CD4-positive, alpha-beta T cell (primary cell): ENCODE data around the gene BCAR3. TPM values are rescaled to one million over a fixed set of nuclear protein-coding genes. Genes with fewer than 3 reads are reported as not detected.

ENCODE experiments used
- ATAC-seq: fragments of 200-7000 bp; cut with Tn5 transposase; one replicate; pipeline ENCODE4 v1.10.0; 2022; ENCODE audit warnings: mild to moderate bottlenecking; ENCODE audit not compliant: poor library complexity
- CTCF ChIA-PET: fragments of 350-600 bp; sonication (Branson Sonifier 250); formaldehyde crosslinking; loops from one replicate; lab custom pipeline; 2021; ENCODE audit warnings: antibody characterized with exemption, inconsistent platforms; lab: Charles Lee
- POLR2A ChIA-PET: fragments of 350-600 bp; sonication (Branson Sonifier 250); formaldehyde crosslinking; loops from one replicate; lab custom pipeline; 2021; ENCODE audit warnings: antibody characterized with exemption, inconsistent platforms; lab: Charles Lee
- DNase-seq, 14 experiments: peaks; one replicate each; pipeline ENCODE4 v3.0.0-alpha.2; 2013 to 2020; ENCODE audit warnings: mixed read lengths in 2 of 14
- H3K27ac ChIP-seq, 2 donors: one replicate each; pipeline versions ENCODE4 v1.5.1 to v1.7.0; 2013; ENCODE audit warnings: low read length in 2 of 2, low read depth in 1 of 2, mild to moderate bottlenecking in 1 of 2
- H3K27me3 ChIP-seq, 2 experiments: 1 replicate in 1 of 2; 2 replicates in 1 of 2; pipeline versions ENCODE4 v1.6.1 to v1.7.0; 2013; ENCODE audit warnings: low read length in 2 of 2, control low read depth in 1 of 2, mild to moderate bottlenecking in 1 of 2, moderate library complexity in 1 of 2; ENCODE audit not compliant: insufficient read depth in 2 of 2, control insufficient read depth in 1 of 2
- H3K36me3 ChIP-seq: one replicate; pipeline ENCODE4 v1.6.1; 2013; ENCODE audit warnings: low read length, control low read depth; ENCODE audit not compliant: insufficient read depth
- H3K4me1 ChIP-seq: one replicate; pipeline ENCODE4 v1.6.1; 2013; ENCODE audit warnings: low read length, control low read depth; ENCODE audit not compliant: insufficient read depth
- H3K4me3 ChIP-seq: one replicate; pipeline ENCODE4 v1.5.1; 2013; ENCODE audit warnings: mild to moderate bottlenecking, low read length, moderate library complexity
- H3K9me3 ChIP-seq, 2 experiments: 1 replicate in 1 of 2; 2 replicates in 1 of 2; pipeline versions ENCODE4 v1.6.1 to v1.7.0; 2013; ENCODE audit warnings: low read length in 2 of 2, mild to moderate bottlenecking in 2 of 2, control low read depth in 1 of 2, moderate library complexity in 1 of 2; ENCODE audit not compliant: control insufficient read depth in 1 of 2, insufficient read depth in 1 of 2
- H3K27ac Mint-ChIP-seq: one replicate; pipeline ENCODE4 v1.8.0; 2020; ENCODE audit warnings: mixed read lengths
- H3K27me3 Mint-ChIP-seq: one replicate; pipeline ENCODE4 v1.8.0; 2021; ENCODE audit warnings: mixed read lengths
- H3K36me3 Mint-ChIP-seq: one replicate; pipeline ENCODE4 v1.8.0; 2021; ENCODE audit warnings: low read depth, mixed read lengths
- H3K4me1 Mint-ChIP-seq: one replicate; pipeline ENCODE4 v1.8.0; 2021; ENCODE audit warnings: low read depth, mixed read lengths
- H3K4me3 Mint-ChIP-seq: one replicate; pipeline ENCODE4 v1.8.0; 2020; ENCODE audit warnings: mild to moderate bottlenecking, mixed read lengths
- H3K9me3 Mint-ChIP-seq: one replicate; pipeline ENCODE4 v1.8.0; 2020; ENCODE audit warnings: mixed read lengths
- CTCF ChIP-seq: fragments of 200-600 bp; IDR thresholded peaks from one replicate; pipeline ENCODE4 v1.8.0; 2022; ENCODE audit warnings: antibody characterized with exemption, mild to moderate bottlenecking
- intact Hi-C, 2 experiments: fragments of 100-400 bp; cut with DNase I in 1 of 2; cut with micrococcal nuclease in 1 of 2; formaldehyde crosslinking; loops; one replicate each; pipeline versions ENCODE4 v1.15.1 to v1.9.0; 2023 to 2025; cut with DNase I, micrococcal nuclease
- total RNA-seq, 174 experiments: library from RNA in 2 of 174; stranded (reverse) in 2 of 174; gene quantifications; one replicate each; pipeline ENCODE4 v1.2.3 and lab custom pipeline; 2021 to 2026

The BCAR3 gene
- total RNA-seq, 2 experiments from 2014 or later, result 0.47 to 0.92 TPM

- ATAC-seq (no peak), DNase-seq (no peak)
- H3K4me3 Mint-ChIP-seq, result no peak overlapping the region
- POLR2A ChIA-PET, result no interaction called here
- no peak overlapping the region for H3K4me3 ChIP-seq
- no peak overlapping the region for H3K27ac ChIP-seq
- H3K4me1 Mint-ChIP-seq, result peaks cover 17% of the 10 kb centered on the region
- H3K27ac Mint-ChIP-seq, result no peak overlapping the region
- no peaks in the 10 kb centered on the region for H3K27me3 Mint-ChIP-seq
- no peaks in the 10 kb centered on the region for H3K36me3 ChIP-seq
- no peak for TF ChIP-seq CTCF
- no peaks in the 10 kb centered on the region for H3K27me3 ChIP-seq
- intact Hi-C loops, result no loop called here
- no peaks in the 10 kb centered on the region for H3K4me1 ChIP-seq
- H3K36me3 Mint-ChIP-seq, result peaks cover 3% of the 10 kb centered on the region
- H3K9me3 Mint-ChIP-seq, result no peaks in the 10 kb centered on the region
- H3K9me3 ChIP-seq, result no peaks in the 10 kb centered on the region
- CTCF ChIA-PET, result no interaction called here
Observed at GRCh38 chr1:93549811-93550210, 131.8 kb downstream of the BCAR3 start.

DNA sequence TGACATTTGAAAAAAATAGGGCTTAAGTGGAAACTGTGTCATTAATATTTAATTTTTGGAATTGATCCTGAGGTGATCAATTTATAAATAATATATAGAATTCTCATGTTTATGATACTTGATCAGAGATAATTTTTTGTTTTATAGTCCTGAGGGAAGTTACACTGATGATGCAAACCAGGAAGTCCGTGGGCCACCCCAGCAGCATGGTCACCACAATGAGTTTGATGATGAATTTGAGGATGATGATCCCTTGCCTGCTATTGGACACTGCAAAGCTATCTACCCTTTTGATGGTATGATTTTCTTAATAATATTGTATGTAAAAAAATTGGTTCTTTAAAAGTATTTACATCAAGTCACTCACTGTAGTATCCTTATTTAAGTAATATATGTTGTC, 132.5 kb downstream of the BCAR3 start:
- Mint-ChIP-seq H3K9me3 (no peaks in the 10 kb centered on the region), H3K4me3 (no peak overlapping the region), H3K27ac (no peak overlapping the region), H3K27me3 (no peaks in the 10 kb centered on the region), H3K36me3 (peaks cover 3% of the 10 kb centered on the region), H3K4me1 (peaks cover 11% of the 10 kb centered on the region)
- Histone ChIP-seq H3K36me3 (no peaks in the 10 kb centered on the region), H3K27me3 (no peaks in the 10 kb centered on the region), H3K9me3 (no peaks in the 10 kb centered on the region), H3K27ac (no peak overlapping the region), H3K4me3 (no peak overlapping the region), H3K4me1 (no peaks in the 10 kb centered on the region)
- DNase-seq (no peak), ATAC-seq (no peak)
- CTCF ChIA-PET, result no interaction called here
- no peak for TF ChIP-seq CTCF
- intact Hi-C loops, result no loop called here
- POLR2A ChIA-PET, result no interaction called here

- Mint-ChIP-seq H3K27ac (no peak overlapping the region), H3K27me3 (no peaks in the 10 kb centered on the region), H3K36me3 (peaks cover 3% of the 10 kb centered on the region), H3K4me1 (no peaks in the 10 kb centered on the region), H3K9me3 (no peaks in the 10 kb centered on the region), H3K4me3 (no peak overlapping the region)
- Histone ChIP-seq H3K36me3 (no peaks in the 10 kb centered on the region), H3K4me3 (no peak overlapping the region), H3K27me3 (no peaks in the 10 kb centered on the region), H3K27ac (no peak overlapping the region), H3K9me3 (no peaks in the 10 kb centered on the region), H3K4me1 (no peaks in the 10 kb centered on the region)
- ChIA-PET CTCF (interaction anchor here (0.6 kb wide), 1 partner anchor 21 kb away, joined by 3 read pairs; no protein-coding TSS in a partner anchor), POLR2A (no interaction called here)
- ATAC-seq, result no peak
- TF ChIP-seq CTCF, result no peak
- intact Hi-C loops, result no loop called here
- no peak for DNase-seq
Observed at GRCh38 chr1:93546162-93546863, 135.3 kb downstream of the BCAR3 start.
